Right hindlimb (tissue), 1 donor: ENCODE results near the gene TRPC4AP.

Source experiments
- DNase-seq: peaks from one replicate; pipeline ENCODE4 v3.0.0-alpha.2; 2018

The TRPC4AP gene

DNA sequence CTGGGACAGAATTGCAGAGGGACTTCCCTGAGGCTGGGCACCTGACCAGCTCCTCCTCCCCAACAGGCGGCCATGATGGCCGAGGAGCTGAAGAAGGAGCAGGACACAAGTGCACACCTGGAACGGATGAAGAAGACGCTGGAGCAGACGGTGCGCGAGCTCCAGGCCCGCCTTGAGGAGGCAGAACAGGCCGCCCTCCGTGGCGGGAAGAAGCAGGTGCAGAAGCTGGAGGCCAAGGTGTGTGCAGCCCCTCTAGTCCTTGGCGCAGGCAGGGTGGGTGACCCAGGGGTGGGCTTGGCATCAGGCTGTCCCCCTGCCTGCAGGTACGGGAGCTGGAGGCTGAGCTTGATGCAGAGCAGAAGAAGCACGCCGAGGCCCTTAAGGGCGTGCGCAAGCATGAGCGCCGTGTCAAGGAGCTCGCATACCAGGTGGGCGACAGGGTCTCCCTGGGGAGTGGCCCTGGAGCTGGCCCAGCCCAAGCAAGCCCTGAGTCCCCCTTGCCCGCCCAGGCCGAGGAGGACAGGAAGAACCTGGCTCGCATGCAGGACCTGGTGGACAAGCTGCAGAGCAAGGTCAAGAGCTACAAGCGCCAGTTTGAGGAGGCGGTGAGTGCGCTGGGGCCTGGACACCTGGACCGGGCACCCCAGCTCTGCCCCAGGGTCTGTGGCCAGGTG lies 91.5 kb downstream of the TRPC4AP start:
- DNase-seq: no peak

DNA sequence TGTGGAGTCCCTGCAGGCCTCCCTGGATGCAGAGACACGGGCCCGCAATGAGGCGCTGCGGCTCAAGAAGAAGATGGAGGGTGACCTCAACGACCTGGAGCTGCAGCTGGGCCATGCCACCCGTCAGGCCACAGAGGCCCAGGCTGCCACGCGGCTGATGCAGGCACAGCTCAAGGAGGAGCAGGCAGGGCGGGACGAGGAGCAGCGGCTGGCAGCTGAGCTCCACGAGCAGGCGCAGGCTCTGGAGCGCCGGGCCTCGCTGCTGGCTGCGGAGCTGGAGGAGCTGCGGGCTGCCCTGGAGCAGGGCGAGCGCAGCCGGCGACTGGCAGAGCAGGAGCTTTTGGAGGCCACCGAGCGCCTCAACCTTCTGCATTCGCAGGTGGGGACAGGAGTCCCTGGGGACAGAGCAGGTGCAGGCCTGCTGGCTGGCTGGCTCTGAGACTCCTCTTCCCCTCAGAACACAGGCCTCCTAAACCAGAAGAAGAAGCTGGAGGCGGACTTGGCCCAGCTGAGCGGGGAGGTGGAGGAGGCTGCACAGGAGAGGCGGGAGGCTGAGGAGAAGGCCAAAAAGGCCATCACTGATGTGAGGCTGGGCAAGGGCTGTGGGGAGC lies 92.2 kb downstream of the TRPC4AP start:
- no peak for DNase-seq

DNA sequence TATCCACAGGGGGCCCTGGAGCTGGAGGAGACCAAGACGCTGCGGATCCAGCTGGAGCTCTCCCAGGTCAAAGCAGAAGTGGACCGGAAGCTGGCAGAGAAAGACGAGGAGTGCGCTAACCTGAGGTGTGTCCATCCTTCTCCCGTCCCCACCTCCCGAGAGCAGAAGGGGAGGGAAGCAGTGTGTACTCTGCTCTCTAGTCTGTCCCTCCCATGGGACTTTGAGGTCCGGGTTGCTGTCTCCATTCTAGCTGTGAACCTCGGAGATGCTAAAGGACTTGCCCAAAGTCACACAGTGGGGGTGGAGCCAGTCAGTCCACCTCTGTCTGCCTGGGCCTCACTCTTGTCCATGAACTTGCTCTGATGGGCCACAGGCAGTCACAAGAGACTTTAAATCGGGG lies 92.8 kb downstream of the TRPC4AP start:
- DNase-seq: no peak

DNA sequence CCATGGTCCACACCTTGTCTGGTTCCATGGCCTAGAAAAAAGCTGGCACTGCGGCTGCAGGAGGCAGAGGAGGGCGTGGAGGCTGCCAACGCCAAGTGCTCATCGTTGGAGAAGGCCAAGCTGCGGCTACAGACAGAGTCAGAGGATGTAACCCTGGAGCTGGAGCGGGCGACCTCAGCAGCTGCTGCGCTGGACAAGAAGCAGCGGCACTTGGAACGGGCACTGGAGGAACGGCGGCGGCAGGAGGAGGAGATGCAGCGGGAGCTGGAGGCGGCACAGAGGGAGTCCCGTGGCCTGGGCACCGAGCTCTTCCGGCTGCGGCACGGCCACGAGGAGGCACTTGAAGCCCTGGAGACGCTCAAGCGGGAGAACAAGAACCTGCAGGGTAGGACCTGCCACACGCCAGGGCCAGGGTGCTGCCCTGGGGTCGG lies 93.6 kb downstream of the TRPC4AP start:
- DNase-seq: no peak

- no peak for DNase-seq
Measured at GRCh38 chr20:34998331-34998950, 94.2 kb downstream of the TRPC4AP start.

- no peak for DNase-seq
Measured at GRCh38 chr20:34997774-34998173, 94.8 kb downstream of the TRPC4AP start.

DNA sequence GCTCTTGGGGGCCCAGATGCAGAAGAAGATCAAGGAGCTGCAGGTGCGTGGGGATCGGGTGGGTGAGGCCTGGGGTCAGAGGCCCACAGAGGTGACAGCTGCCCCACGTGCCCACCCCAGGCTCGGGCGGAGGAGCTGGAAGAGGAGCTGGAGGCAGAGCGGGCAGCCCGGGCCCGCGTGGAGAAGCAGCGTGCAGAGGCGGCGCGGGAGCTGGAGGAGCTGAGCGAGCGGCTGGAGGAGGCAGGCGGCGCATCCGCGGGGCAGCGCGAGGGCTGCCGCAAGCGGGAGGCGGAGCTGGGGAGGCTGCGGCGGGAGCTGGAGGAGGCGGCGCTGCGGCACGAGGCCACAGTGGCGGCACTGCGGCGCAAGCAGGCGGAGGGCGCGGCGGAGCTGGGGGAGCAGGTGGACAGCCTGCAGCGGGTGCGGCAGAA lies 95.5 kb downstream of the TRPC4AP start:
- peak; percentile 73 for DNase-seq

- no peak for DNase-seq
Measured at GRCh38 chr20:34996243-34997028, 96.2 kb downstream of the TRPC4AP start.

DNA sequence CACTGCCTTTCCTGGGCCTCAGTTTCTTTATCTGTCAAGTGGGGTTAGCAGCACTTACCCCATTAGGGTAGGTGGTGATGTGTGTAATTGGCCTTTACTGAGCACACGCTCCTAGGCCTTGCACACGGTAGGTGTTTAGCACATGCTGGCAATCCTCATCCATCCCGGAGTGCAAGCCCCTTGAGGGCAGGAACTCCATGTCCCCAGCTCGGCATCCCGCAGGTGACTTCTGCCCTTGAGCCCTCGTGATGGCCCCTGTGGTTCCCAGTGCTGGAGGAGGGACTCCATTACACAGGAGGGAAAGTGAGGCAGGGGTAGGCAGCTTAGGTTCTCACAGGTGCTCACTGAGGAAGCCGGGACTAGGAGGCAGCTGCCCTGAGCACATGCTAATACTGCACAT lies 96.9 kb downstream of the TRPC4AP start:
- DNase-seq: no peak

DNA sequence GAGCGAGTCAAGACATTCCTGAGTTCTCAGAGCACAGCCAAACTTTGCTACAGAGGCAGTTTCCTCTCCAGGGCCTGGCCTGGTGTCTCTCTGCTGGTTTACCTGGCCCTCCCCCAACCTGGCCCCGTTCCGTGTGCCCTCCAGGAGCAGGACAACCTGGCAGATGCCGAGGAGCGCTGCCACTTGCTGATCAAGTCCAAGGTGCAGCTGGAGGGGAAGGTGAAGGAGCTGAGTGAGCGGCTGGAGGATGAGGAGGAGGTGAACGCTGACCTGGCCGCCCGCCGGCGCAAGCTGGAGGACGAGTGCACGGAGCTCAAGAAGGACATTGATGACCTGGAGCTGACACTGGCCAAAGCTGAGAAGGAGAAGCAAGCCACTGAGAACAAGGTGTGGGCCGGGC lies 97.4 kb downstream of the TRPC4AP start:
- no peak for DNase-seq

DNA sequence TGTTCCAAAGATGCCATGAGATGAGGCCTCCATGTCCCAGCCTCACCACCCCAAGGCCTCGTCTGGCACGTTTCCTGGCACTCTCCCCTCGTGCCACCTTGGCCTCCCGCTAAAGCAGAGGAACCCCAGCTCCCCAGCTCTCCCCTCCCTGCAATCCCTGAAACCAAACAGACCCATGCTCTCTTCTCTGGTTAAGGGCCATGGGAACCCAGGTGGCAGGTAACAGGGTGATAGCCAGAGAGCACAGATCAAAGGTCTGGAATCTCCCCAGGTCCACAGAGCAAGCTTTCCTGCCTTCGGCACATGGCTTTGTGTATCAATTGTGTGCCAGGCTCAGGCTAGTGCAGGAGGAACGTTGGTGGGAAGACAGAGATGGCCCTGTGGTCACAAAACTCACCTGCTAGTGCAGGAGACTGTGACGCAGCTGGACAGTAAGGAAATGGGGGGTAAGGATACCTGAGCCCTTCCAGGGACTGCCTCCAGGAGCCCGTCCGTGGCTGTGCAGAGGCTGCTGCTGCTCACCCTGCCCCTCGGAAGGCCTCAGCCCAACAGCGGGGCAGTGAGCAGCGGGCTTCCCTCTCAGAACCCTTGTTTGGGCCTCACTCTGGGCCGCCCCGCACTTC lies 98.0 kb downstream of the TRPC4AP start:
- no peak for DNase-seq

- DNase-seq: no peak
Measured at GRCh38 chr20:34993941-34994508, 98.6 kb downstream of the TRPC4AP start.

- no peak for DNase-seq
Measured at GRCh38 chr20:34992751-34993417, 99.7 kb downstream of the TRPC4AP start.

- no peak for DNase-seq
Measured at GRCh38 chr20:34990661-34991214, 101.9 kb downstream of the TRPC4AP start.

DNA sequence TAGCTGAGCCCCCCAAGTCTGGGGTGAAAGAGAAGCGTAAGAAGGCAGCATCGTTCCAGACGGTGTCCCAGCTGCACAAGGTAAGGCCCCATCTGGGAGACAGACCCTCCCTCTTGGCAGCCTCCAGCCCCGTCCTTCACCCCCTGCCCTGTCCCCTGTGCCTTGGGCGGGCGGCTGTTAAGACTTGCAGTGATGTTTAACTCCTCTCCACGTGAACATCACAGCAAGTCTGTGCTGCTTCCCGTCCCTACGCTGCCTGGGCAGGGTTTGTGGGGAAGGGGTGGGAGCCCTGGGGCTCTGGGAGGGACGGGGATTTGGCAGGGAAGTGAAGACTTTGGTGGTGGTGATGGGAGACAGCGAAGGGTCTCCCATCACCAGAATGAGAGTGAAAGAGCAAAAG lies 102.4 kb downstream of the TRPC4AP start:
- no peak for DNase-seq

DNA sequence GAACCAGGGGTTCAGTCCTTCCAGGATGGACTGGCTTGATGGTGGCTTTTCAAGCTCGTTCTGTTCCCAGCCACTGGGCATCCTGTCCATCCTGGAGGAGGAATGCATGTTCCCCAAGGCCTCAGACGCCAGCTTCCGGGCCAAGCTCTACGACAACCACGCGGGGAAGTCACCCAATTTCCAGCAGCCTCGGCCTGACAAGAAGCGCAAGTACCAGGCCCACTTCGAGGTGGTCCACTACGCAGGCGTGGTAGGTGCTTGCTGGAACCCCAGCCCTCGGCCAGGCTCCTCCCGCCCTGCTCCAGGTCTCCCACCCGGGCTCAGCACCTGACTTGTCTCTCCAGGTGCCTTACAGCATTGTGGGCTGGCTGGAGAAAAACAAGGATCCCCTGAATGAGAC lies 102.9 kb downstream of the TRPC4AP start:
- no peak for DNase-seq

- DNase-seq: no peak
Measured at GRCh38 chr20:34989118-34989517, 103.5 kb downstream of the TRPC4AP start.

DNA sequence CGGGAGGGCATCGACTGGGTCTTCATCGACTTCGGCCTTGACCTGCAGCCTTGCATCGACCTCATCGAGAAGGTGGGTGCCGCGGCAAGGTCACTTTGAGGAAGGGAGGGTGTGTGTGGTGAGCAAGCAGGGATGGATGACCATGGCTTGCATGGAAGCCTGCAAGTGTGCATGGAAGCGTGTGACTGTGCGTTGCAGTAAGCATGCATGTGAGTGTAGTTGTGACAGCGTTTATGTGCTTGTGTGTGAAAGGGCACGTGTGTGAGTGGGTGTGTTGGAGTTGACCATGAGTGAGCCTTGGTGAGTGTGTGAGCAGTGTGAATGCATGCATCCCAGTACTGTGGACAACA lies 104.4 kb downstream of the TRPC4AP start:
- no peak for DNase-seq

- DNase-seq: no peak
Measured at GRCh38 chr20:34987288-34988190, 105.1 kb downstream of the TRPC4AP start.
